Measurements from ENCODE around the gene TMCC2.

- no peak for TF ChIP-seq CTCF (IDR thresholded peaks at IDR 0.05)
- TF ChIP-seq EZH2 (IDR thresholded peaks at IDR 0.05), result no peak
- no peak for TF ChIP-seq EZH2phosphoT487 (IDR thresholded peaks at IDR 0.05)
Observed at GRCh38 chr1:205182930-205183329, 44.8 kb upstream of the TMCC2 start.

Measured in neural progenitor cell (in vitro differentiated cells).